Measurements from ENCODE around the gene CAMTA1.

CAMTA1 gene

GRCh38 chr1:7223334-7224080 lies 438.3 kb downstream of the CAMTA1 start:
- H3K4me1 ChIP-seq (ENCODE audit: control insufficient read depth, insufficient read depth, low read length), result no peaks in the 10 kb centered on the region
- no peak overlapping the region for H3K4me3 ChIP-seq (ENCODE audit: low read depth, low read length)
- H3K9me3 ChIP-seq (ENCODE audit: control insufficient read depth, insufficient read depth, low read depth, low read length), result no peaks in the 10 kb centered on the region
- TF ChIP-seq OVOL3 (tag by site-specific recombination; IDR thresholded peaks at IDR 0.05) (no peak), SCRT2 (tag by site-specific recombination; IDR thresholded peaks at IDR 0.05) (peak; percentile 64; the same call in 1 of the 2 replicates), ZNF138 (tag by site-specific recombination; IDR thresholded peaks at IDR 0.05; ENCODE audit: borderline replicate concordance) (no peak), ZNF184 (tag by site-specific recombination; IDR thresholded peaks at IDR 0.05) (peak; percentile 59; the same call in 1 of the 2 replicates), ZNF843 (tag by site-specific recombination; IDR thresholded peaks at IDR 0.05) (no peak), ZNF114 (tag by site-specific recombination; IDR thresholded peaks at IDR 0.05) (no peak), ZNF768 (tag by site-specific recombination; IDR thresholded peaks at IDR 0.05) (no peak), ZNF624 (tag by site-specific recombination; IDR thresholded peaks at IDR 0.05) (no peak), ZNF121 (tag by site-specific recombination; IDR thresholded peaks at IDR 0.05) (no peak), ZEB2 (tag by site-specific recombination; IDR thresholded peaks at IDR 0.05) (0 out of 2 replicates have a peak, but pooled peaks have one; percentile 47), FEZF1 (tag by site-specific recombination; IDR thresholded peaks at IDR 0.05) (no peak), ZNF629 (tag by site-specific recombination; IDR thresholded peaks at IDR 0.05) (0 out of 2 replicates have a peak, but pooled peaks have one; percentile 12), ZBTB11 (tag by site-specific recombination; conservative IDR thresholded peaks at IDR 0.05; ENCODE audit: low read depth) (no peak), GFI1B (tag by site-specific recombination; IDR thresholded peaks at IDR 0.05) (no peak), ZNF169 (tag by site-specific recombination; IDR thresholded peaks at IDR 0.05) (no peak), TCF7L2 (IDR thresholded peaks at IDR 0.05; ENCODE audit: borderline replicate concordance, low read depth, low read length) (no peak), INSM2 (tag by site-specific recombination; IDR thresholded peaks at IDR 0.05) (no peak), ZNF112 (tag by site-specific recombination; IDR thresholded peaks at IDR 0.05) (no peak), ZNF132 (tag by site-specific recombination; IDR thresholded peaks at IDR 0.05; ENCODE audit: borderline replicate concordance) (no peak), KLF9 (tag by site-specific recombination; IDR thresholded peaks at IDR 0.05; ENCODE audit: low read depth) (no peak), GLI2 (tag by site-specific recombination; IDR thresholded peaks at IDR 0.05; ENCODE audit: borderline replicate concordance, low read depth) (no peak), ZNF292 (tag by site-specific recombination; IDR thresholded peaks at IDR 0.05; ENCODE audit: borderline replicate concordance, low read depth) (no peak)
- H3K27ac ChIP-seq (ENCODE audit: extremely low read depth, low read depth, low read length), result no peak overlapping the region
- CTCF ChIA-PET, result interaction anchor here (0.9 to 1.1 kb wide), 4 partner anchors 12 to 315 kb away, joined by 3 to 4 read pairs (median 3); no protein-coding TSS in a partner anchor
- no peaks in the 10 kb centered on the region for H3K36me3 ChIP-seq (ENCODE audit: control insufficient read depth in 2 of 2, insufficient read depth in 1 of 2, low read length in 2 of 2)
- POLR2A ChIA-PET, result no interaction called here

All from HEK293 (cell line).